ENCODE data around the gene USP9Y. TPM values are rescaled to one million over a fixed set of nuclear protein-coding genes. Genes with fewer than 3 reads are reported as not detected.
"Not testable (repeated sequence)": the region's sequence is repeated elsewhere in the genome, so short reads cannot be mapped to it uniquely, and the experiment has no call there.

Gene USP9Y
- 25.4 TPM for total RNA-seq (ENCODE audit: unreplicated experiment)
- long read RNA-seq, partial matches to known transcripts = 0 of 3 reads
- long read RNA-seq, other reads (novel, unspliced or antisense) = 3 of 3 reads

GRCh38 chrY:12701181-12701695, at the start of gene USP9Y:
TSS of gene USP9Y (plus strand) at chrY:12701231. CDS start at chrY:12709448, 8,217 bp downstream.
- H3K27me3 Mint-ChIP-seq (ENCODE audit: unreplicated experiment) = no peaks in the 10 kb centered on the region
- peak within 1 kb of the TSS; percentile 67 for H3K27ac Mint-ChIP-seq (ENCODE audit: unreplicated experiment)
- H3K4me1 Mint-ChIP-seq (ENCODE audit: unreplicated experiment) = peaks cover 9% of the 10 kb centered on the region
- H3K4me3 Mint-ChIP-seq (ENCODE audit: unreplicated experiment) = peak within 1 kb of the TSS; percentile 78
- no peak for DNase-seq (ENCODE audit: low spot score)
- TF ChIP-seq CTCF (IDR thresholded peaks at IDR 0.05; ENCODE audit: unreplicated experiment) = no peak
- peaks cover 34% of the 10 kb centered on the region for H3K36me3 Mint-ChIP-seq (ENCODE audit: low read depth, unreplicated experiment)
- H3K9me3 Mint-ChIP-seq (ENCODE audit: unreplicated experiment) = no peaks in the 10 kb centered on the region

GRCh38 chrY:12651621-12652036, 49.4 kb upstream of the USP9Y start:
- H3K27ac Mint-ChIP-seq (ENCODE audit: unreplicated experiment) = no peak overlapping the region
- TF ChIP-seq CTCF (IDR thresholded peaks at IDR 0.05; ENCODE audit: unreplicated experiment) = no peak

GRCh38 chrY:12661745-12662681, 39.0 kb upstream of the USP9Y start:
- Mint-ChIP-seq H3K4me1 (ENCODE audit: unreplicated experiment) (peaks cover 4% of the 10 kb centered on the region), H3K9me3 (ENCODE audit: unreplicated experiment) (no peaks in the 10 kb centered on the region), H3K27me3 (ENCODE audit: unreplicated experiment) (no peaks in the 10 kb centered on the region), H3K36me3 (ENCODE audit: low read depth, unreplicated experiment) (no peaks in the 10 kb centered on the region), H3K27ac (ENCODE audit: unreplicated experiment) (peak overlapping the region; percentile 90), H3K4me3 (ENCODE audit: unreplicated experiment) (peak overlapping the region; percentile 95)
- peak; percentile 56 for DNase-seq (ENCODE audit: low spot score)
- TF ChIP-seq CTCF (IDR thresholded peaks at IDR 0.05; ENCODE audit: unreplicated experiment) = no peak

More at GRCh38 chrY:12651621-12652036, 49.4 kb upstream of the USP9Y start:
- H3K9me3 Mint-ChIP-seq (ENCODE audit: unreplicated experiment) = no peaks in the 10 kb centered on the region
- no peaks in the 10 kb centered on the region for H3K4me1 Mint-ChIP-seq (ENCODE audit: unreplicated experiment)
- no peak overlapping the region for H3K4me3 Mint-ChIP-seq (ENCODE audit: unreplicated experiment)
- no peaks in the 10 kb centered on the region for H3K27me3 Mint-ChIP-seq (ENCODE audit: unreplicated experiment)
- no peak for DNase-seq (ENCODE audit: low spot score)
- H3K36me3 Mint-ChIP-seq (ENCODE audit: low read depth, unreplicated experiment) = no peaks in the 10 kb centered on the region

- Mint-ChIP-seq H3K4me1 (ENCODE audit: unreplicated experiment) (peaks cover 4% of the 10 kb centered on the region), H3K4me3 (ENCODE audit: unreplicated experiment) (peak overlapping the region; percentile 95), H3K27ac (ENCODE audit: unreplicated experiment) (peak overlapping the region; percentile 76), H3K36me3 (ENCODE audit: low read depth, unreplicated experiment) (peaks cover 1% of the 10 kb centered on the region), H3K9me3 (ENCODE audit: unreplicated experiment) (no peaks in the 10 kb centered on the region), H3K27me3 (ENCODE audit: unreplicated experiment) (no peaks in the 10 kb centered on the region)
- peak; percentile 31 for DNase-seq (ENCODE audit: low spot score)
- TF ChIP-seq CTCF (IDR thresholded peaks at IDR 0.05; ENCODE audit: unreplicated experiment) = no peak
These were observed 38.1 kb upstream of the USP9Y start for GRCh38 chrY:12662745-12663591.

- not testable (repeated sequence) for H3K4me1 Mint-ChIP-seq (ENCODE audit: unreplicated experiment); DNase-seq (ENCODE audit: low spot score); H3K9me3 Mint-ChIP-seq (ENCODE audit: unreplicated experiment); H3K27me3 Mint-ChIP-seq (ENCODE audit: unreplicated experiment); H3K36me3 Mint-ChIP-seq (ENCODE audit: low read depth, unreplicated experiment)
- Mint-ChIP-seq H3K4me3 (ENCODE audit: unreplicated experiment) (peak overlapping the region; percentile 95), H3K27ac (ENCODE audit: unreplicated experiment) (peak overlapping the region; percentile 22)
These were observed 37.2 kb upstream of the USP9Y start for GRCh38 chrY:12663845-12664244.

All from endothelial cell (in vitro differentiated cells).